Activated CD4-positive, alpha-beta T cell treated with anti-CD3 and anti-CD28 coated beads, Interleukin-2, Interleukin-4, amounts not matched to agents 100 ng/mL and 50 ng/mL, durations not matched to agents 16 hours and 8 hours (primary cell): ENCODE data around the gene KRTAP4-16.
"Not testable (repeated sequence)": the region's sequence is repeated elsewhere in the genome, so short reads cannot be mapped to it uniquely, and the experiment has no call there.

Experiments used
- DNase-seq: peaks from one replicate; pipeline ENCODE4 v3.0.0-alpha.2; 2020; ENCODE audit warnings: low spot score

KRTAP4-16 gene

DNA sequence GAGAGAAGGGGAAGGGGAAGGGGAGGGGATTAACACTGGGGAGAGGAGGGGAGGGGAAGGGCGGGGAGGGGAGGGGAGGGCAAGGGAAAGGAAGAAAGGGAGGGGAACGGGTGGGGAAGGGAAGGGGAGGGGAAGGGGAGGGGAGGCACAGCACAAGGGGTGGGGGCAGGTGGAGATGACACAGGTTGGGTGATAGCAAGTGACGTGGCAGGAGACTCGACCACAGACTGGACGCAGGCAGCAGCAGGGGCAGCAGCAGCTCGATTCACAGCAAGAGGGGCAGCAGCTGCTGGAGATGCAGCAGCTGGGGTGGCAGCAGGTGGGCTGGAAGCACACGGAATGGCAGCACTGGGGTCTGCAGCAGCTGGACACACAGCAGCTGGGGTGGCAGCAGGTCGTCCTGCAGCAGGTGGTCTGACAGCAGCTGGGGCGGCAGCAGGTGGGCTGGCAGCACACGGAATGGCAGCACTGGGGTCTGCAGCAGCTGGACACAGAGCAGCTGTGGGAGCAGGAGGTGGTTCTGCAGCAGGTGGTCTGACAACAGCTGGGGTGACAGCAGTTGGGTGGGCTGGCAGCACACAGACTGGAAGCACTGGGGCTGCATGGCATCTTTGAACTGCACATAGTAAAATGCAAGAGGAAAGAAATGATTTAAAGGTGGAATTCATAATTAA, at the start of gene KRTAP4-16:
TSS of gene KRTAP4-16 (minus strand) at position 624 of the 674 bp plus-strand sequence. CDS start at position 624, 0 bp downstream.
- no peak for DNase-seq

GRCh38 chr17:41151525-41151924, 49.5 kb upstream of the KRTAP4-16 start:
- DNase-seq = no peak

- DNase-seq = no peak
These were observed 48.0 kb upstream of the KRTAP4-16 start for GRCh38 chr17:41150026-41150425.

- no peak for DNase-seq
These were observed 47.6 kb upstream of the KRTAP4-16 start, which contains the start of gene KRTAP4-5 for GRCh38 chr17:41149652-41149985. TSS of gene KRTAP4-5 (minus strand) at chr17:41149825. CDS start at chr17:41149767, 58 bp downstream.

DNA sequence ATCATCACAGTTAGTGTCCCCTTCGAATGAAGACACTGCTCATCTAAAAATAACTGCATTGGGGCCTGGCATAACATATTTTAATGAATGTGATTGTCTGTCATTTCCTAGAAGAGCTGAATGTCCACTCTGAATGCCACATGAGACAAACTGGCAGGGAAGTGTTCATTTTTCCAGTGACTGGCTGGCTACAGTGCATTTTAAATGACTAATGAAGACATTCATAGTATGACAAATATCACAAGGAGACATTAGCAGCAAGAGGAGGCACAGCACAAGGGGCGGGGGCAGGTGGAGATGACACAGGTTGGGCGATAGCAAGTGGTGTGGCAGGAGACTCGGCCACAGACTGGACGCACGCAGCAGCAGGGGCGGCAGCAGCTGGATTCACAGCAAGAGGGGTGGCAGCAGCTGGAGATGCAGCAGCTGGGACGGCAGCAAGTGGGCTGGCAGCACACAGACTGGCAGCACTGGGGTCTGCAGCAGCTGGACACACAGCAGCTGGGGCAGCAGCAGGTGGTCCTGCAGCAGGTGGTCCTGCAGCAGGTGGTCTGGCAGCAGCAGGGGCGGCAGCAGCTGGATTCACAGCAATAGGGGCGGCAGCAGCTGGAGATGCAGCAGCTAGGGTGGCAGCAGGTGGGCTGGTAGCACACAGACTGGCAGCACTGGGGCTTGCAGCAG, 47.1 kb upstream of the KRTAP4-16 start:
- DNase-seq = not testable (repeated sequence)

DNA sequence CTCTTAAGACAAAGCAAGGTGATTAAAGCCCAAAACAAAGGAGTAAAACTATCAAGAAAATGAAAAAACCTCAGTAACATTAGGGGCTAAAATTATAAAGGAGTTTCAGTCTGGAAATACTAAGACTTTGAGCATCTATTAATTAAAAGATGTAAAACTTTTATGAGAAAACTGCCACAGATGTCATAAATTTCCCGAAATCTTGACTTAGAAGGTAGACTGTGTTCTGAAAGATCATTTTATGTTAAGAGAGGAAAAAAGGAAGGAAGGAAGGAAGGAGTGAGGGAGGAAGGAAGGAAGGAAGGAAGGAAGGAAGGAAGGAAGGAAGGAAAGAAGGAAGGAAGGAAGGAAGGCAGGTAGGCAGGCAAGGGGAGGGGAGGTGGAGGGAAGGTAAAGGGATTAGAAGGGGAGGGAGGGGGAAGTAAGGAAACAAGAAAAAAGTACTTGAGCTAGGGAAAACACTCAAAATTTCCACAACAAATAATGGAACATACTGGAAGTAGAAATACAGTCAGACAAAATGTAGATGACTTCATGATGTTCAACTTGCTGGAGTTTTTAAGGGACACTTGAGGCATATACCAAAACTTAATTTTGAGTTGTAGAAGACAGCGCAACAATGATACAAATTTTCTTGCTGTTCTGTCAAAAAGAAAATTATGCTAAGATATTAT, 45.7 kb upstream of the KRTAP4-16 start:
- DNase-seq = no peak

DNA sequence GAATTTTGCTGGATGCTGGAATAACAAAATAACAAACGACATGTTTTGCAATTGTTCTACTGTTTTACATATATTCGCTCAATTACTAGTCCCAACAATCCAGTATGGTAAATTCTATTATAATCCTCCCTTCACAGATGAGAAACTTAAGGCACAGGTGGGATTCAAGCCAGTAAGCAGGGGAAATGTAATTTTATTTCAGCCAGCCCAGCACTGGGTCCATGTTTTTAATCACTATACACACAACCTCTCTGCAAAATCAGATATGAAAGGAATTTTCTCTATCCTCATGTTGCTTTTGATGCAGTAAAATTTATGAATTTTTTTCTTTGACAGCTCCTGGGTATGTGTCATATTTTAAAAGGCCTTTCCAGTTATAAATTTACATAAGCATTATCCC, 43.3 kb upstream of the KRTAP4-16 start:
- DNase-seq = no peak

- no peak for DNase-seq
These were observed 42.8 kb upstream of the KRTAP4-16 start for GRCh38 chr17:41144846-41145245.

DNA sequence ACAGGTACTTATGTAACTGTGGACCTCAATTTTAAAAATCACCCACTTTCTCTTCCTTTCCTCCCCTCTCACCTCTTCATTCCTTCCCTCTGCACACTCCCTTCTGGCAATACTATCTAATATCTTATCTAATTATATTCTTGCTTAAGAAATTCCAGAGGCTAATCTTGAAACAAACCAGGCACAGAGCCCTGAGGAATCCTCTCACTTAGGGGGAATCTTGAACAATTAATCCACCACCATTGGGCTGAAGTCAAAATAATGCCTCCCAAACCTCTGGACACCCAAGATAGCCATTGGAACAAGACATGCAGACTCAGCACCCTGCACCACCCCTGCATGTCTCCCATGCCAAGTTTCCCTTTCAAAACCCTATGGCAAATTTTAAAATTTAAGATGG, 39.4 kb upstream of the KRTAP4-16 start:
- DNase-seq = no peak

DNA sequence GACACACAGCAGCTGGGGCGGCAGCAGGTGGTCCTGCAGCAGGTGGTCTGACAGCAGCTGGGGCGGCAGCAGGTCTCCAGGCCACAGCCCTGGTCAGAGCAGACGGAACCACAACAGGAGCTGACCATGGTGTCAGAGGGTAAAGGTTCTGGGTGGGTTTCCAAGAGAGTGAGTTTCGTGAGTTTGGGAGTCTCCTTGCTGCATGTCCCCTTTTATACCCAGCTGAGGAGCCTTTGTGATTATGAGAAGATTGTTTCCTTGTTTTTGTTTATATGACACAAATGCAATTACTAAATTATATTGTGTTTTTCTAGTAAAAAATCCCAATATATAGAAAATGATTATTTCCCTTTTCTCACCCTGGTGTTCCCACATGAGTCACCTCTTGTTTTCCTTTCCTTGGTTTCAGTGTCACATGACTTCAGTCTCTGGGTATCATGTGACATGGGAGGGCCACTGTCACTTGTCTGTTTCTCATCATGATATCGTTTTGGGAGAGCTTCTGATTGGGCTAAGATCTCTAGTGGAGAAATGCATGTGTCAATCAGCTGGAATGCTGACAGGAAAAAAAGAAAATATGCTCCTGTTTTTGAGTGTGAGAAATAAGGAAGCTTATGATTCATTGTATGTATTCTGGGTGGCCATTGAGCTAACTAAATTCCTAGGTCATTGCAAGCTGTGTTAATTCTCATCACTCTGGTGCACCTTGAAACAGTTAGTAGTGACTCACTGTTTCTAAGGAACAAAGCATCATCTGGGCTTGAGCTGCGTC, 38.5 kb upstream of the KRTAP4-16 start, which contains the start of gene KRTAP4-6:
TSS of gene KRTAP4-6 (minus strand) at position 185 of the 772 bp plus-strand sequence. CDS start at position 128, 57 bp downstream.
- DNase-seq = no peak

DNA sequence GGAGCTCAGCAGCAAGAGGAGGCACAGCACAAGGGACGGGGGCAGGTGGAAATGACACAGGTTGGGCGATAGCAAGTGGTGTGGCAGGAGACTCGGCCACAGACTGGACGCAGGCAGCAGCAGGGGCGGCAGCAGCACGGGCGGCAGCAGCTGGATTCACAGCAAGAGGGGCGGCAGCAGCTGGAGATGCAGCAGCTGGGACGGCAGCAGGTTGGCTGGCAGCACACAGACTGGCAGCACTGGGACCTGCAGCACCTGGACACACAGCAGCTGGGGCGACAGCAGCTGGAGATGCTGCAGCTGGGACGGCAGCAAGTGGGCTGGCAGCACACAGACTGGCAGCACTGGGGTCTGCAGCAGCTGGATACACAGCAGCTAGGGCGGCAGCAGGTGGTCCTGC, 37.9 kb upstream of the KRTAP4-16 start:
- not testable (repeated sequence) for DNase-seq

DNA sequence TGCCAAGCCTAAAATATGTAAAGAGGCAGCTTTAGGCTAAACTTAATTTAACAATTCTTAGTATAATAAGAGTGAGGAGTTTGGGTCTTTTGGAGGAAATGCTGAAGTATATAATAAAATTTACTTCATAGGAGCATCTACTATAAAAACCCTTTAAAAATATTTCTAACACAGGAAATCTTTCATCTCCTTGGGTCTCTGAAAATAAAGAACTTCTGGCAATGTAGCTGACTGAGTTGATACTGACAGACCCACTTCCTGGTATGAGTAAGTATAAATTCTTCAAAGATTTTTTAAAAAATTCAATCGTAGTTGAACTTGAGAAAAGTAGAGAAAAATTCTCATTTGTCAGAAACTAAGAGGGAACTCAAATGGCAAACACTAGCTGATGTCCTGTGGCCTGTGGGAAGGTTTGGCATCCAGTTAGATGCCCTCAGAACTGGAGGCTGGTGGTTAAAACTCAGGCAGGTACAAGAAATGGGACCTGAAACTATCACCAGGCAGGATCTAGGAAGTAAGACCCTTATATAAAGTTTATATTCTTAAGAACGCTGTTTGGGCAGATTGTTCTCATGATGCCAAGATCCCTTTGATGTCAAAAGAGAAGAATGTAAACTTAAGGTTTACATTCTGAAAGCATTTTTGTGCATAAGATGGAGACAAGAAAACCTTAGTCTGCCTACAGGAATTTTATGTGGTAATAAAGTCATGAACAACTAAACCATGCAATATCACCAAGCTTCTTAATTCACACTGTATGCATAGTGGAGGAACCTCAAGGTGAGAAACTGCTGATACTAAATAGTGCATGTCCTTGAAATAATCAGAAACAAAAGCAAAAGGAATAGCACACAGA, 32.1 kb upstream of the KRTAP4-16 start:
- DNase-seq = no peak

GRCh38 chr17:41131979-41132378, 30.0 kb upstream of the KRTAP4-16 start:
- DNase-seq = no peak

DNA sequence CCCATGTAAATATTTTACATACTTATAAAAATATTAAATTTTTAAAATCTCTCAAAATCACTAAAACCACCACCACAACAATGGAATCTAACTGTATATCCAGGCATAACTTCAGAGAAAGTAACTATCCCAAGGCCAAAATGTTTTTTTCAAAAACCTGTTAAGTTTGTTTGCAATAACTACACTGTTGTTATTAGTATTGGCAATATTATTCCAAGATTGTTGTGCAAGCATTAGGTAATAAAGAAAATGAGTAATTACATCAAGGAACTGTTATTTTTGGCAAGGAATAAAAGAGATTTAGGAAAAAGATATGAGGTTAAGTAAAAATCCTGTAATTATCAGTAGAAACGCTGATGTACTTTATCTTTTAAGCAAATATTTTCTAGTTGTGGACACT, 25.4 kb upstream of the KRTAP4-16 start:
- no peak for DNase-seq

- no peak for DNase-seq
These were observed 24.4 kb upstream of the KRTAP4-16 start for GRCh38 chr17:41126412-41126811.

DNA sequence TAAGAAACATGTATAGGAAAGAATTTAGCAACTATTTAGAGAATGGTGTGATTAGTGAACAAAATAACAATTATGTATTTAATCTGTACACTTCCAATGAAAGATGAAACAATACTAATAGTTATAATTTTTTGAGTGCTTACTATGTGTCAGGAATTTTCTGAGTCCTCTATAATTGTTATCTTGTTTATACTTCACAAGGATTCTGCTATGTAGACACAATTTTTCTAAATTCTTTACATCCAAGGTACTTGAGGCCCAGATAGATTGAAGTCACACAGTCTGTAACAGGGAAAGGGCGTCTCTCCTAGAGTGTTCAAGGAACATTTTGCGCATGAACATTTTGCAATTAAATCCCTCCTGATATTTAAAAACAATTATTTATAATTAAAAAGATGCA, 23.1 kb upstream of the KRTAP4-16 start:
- no peak for DNase-seq

- not testable (repeated sequence) for DNase-seq
These were observed 22.0 kb upstream of the KRTAP4-16 start, which contains the start of gene KRTAP4-12 for GRCh38 chr17:41123991-41124371. TSS of gene KRTAP4-12 (minus strand) at chr17:41124182. CDS start at chr17:41124122, 60 bp downstream.

DNA sequence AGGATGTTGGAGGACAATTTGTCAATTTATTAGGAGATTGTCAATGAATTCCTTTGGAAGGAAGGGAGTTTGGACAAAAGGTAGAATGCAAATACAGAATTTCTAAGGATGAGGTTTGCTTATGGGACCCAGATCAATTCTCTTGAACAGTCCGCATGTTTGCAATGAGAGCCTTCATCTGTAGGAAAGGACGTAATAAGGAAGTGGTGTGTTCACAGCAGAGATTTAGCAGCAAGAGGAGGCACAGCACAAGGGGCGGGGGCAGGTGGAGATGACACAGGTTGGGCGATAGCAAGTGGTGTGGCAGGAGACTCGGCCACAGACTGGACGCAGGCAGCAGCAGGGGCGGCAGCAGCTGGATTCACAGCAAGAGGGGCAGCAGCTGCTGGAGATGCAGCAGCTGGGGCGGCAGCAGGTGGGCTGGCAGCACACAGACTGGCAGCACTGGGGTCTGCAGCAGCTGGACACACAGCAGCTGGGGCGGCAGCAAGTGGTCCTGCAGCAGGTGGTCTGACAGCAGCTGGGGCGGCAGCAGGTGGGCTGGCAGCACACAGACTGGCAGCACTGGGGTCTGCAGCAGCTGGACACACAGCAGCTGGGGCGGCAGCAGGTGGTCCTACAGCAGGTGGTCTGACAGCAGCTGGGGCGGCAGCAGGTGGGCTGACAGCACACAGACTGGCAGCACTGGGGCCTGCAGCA, 21.4 kb upstream of the KRTAP4-16 start:
- not testable (repeated sequence) for DNase-seq

DNA sequence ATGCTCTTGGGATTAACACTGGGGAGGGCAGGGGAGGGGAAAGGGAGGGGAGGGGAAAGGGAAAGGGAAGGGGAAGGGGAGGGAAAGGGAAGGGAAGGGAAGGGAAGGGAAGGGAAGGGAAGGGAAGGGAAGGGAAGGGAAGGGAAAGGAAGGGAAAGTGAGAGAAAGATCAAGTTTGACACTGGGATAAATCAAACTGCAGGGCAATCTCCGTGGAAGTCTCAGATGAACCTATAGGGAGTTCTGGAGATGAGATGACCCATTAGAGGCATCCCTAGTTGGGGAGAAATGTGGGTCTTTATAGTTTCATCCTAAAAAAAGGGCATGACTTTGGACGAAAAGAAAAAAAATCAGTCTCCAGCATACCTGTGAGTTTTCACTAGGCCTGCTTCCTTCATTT, 19.7 kb upstream of the KRTAP4-16 start:
- no peak for DNase-seq
